ENCODE results near the gene GSTCD.

DNA sequence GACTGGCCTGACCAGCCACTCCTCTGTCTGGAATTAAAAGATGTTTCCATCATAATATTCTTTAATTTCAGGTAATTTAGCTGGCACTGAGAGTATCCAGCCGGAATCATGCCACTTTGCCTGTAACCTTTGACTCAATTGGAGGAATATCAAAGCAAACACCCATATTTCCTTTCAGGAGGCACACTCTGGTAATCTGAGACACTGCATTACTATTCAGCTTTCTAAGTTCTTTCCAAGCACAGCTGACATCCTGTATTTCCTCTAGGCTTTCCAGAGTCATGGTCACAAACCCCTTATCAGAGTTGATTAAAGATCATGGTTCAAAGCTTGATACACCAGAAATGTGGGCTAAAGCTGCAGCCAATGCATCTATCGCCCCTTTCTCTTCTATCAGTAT is 29.4 kb upstream of the GSTCD start:
- TF ChIP-seq POLR2A (IDR thresholded peaks at IDR 0.05) (no peak), EP300 (IDR thresholded peaks at IDR 0.05) (no peak)
